Activated T-helper 17 cell treated with anti-CD3 and anti-CD28 coated beads, Interleukin-2, amount 50 U/mL, for 72 hours (primary cell): ENCODE data around the gene SYTL5. TPM values are rescaled to one million over a fixed set of nuclear protein-coding genes. Genes with fewer than 3 reads are reported as not detected.

Experiments
- ATAC-seq: fragments of 150-1000 bp; cut with Tn5 transposase; replicated peaks from 2 replicates; pipeline ENCODE4 v1.10.0; 2021; ENCODE audit warnings: mild to moderate bottlenecking, moderate library complexity
- H3K27ac Mint-ChIP-seq: one replicate; pipeline ENCODE4 v1.8.0; 2022; ENCODE audit warnings: mixed read lengths
- H3K27me3 Mint-ChIP-seq: one replicate; pipeline ENCODE4 v1.8.0; 2022; ENCODE audit warnings: mixed read lengths
- H3K36me3 Mint-ChIP-seq: one replicate; pipeline ENCODE4 v1.8.0; 2022; ENCODE audit warnings: low read depth, mild to moderate bottlenecking, mixed read lengths
- H3K4me1 Mint-ChIP-seq: one replicate; pipeline ENCODE4 v1.8.0; 2022; ENCODE audit warnings: mixed read lengths
- H3K4me3 Mint-ChIP-seq: one replicate; pipeline ENCODE4 v1.8.0; 2022; ENCODE audit warnings: mild to moderate bottlenecking, mixed read lengths
- H3K9me3 Mint-ChIP-seq: one replicate; pipeline ENCODE4 v1.8.0; 2022; ENCODE audit warnings: mixed read lengths
- total RNA-seq, 2 donors: library from RNA; stranded (reverse); gene quantifications; one replicate each; pipeline ENCODE4 v1.2.3, GENCODE V29; 2022

Gene SYTL5
- total RNA-seq, 2 donors from 2014 or later: 0.06 to 0.26 TPM

DNA sequence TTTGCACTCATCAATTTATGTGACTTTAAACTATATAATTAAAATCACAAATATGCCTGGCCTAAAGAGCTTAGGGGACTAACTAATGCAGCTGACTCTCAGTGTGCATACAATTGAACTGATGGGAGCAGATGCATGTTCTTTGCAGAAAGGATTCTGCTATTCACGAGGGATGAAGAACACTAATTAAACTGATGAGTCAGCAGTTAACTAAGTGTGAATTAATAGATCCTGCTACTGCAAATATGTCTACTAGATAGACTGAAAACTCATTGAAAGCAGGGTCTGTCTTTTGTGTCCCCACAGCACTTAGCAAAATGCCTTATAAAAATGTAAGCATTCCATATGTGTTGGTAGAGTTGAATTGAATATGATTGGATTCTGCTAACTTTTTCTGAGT is 110.4 kb downstream of the SYTL5 start:
- H3K9me3 Mint-ChIP-seq: no peaks in the 10 kb centered on the region
- ATAC-seq: no peak
- H3K27ac Mint-ChIP-seq: no peak overlapping the region
- no peaks in the 10 kb centered on the region for H3K36me3 Mint-ChIP-seq
- H3K4me1 Mint-ChIP-seq: no peaks in the 10 kb centered on the region
- H3K4me3 Mint-ChIP-seq: no peak overlapping the region
- H3K27me3 Mint-ChIP-seq: no peaks in the 10 kb centered on the region

DNA sequence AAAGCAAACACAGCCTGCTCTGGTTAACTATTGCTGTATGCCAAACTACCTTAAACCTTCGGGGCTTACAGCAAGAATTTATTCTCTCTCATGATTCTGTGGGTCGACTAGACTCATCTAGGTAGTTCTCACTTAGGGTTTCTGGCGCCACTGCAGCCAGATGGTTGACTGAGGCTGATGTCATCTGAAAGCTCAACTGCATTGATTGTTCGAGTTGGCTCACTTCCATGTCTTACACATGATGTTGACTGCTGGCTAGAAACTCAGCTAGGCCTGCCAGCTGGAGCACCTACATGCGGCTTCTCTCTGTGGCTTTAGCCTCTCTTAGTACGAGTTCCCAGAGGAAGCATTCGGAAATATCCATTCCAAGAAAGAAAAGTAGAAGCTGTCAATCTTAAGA is 111.1 kb downstream of the SYTL5 start:
- peak; percentile 46 for ATAC-seq
- Mint-ChIP-seq H3K4me1 (no peaks in the 10 kb centered on the region), H3K27ac (no peak overlapping the region)

DNA sequence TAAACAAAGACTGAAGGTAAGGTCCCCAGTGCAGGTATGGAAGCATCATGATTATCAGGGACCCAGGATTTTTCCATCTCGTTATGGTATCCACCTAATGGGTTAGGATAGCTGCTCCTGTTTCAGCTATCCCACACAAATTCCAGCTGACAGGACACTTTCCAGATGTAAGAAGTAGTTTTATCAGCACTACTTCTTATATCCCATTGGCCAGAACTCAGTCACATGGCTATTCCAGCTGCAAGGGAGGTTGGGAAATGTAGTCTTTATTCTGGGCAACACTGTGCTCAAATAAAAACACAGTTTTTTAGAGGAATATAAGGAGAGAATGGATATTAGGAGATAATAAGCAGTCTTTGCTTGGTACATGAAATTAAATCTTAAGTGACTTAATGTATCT is 117.6 kb downstream of the SYTL5 start:
- H3K27me3 Mint-ChIP-seq: no peaks in the 10 kb centered on the region
- no peak for ATAC-seq
- H3K36me3 Mint-ChIP-seq: no peaks in the 10 kb centered on the region
- H3K4me3 Mint-ChIP-seq: no peak overlapping the region
- H3K27ac Mint-ChIP-seq: no peak overlapping the region
- H3K9me3 Mint-ChIP-seq: no peaks in the 10 kb centered on the region
- no peaks in the 10 kb centered on the region for H3K4me1 Mint-ChIP-seq

More for the DNA sequence above, 111.1 kb downstream of the SYTL5 start:
- no peak overlapping the region for H3K4me3 Mint-ChIP-seq
- no peaks in the 10 kb centered on the region for H3K9me3 Mint-ChIP-seq
- no peaks in the 10 kb centered on the region for H3K27me3 Mint-ChIP-seq
- H3K36me3 Mint-ChIP-seq: no peaks in the 10 kb centered on the region

DNA sequence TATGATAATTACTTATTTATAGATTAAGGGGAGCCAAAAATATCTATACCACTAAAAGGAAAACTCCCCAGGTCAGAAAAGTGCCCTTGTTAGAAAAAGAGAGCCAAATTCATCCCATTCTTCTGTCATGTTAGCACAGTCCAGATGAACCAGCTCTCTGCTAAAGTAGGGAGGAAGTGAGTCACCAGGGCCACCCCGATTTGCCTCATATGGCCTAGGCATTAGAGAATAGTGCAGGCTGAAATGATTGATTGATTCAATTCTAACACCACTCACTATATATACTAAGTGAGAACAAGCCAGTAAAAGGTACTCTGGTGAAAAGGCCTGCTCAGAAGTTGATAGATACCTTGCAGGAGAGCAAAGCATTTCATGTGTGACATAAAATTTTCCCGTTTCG is 119.8 kb downstream of the SYTL5 start:
- Mint-ChIP-seq H3K4me3 (no peak overlapping the region), H3K36me3 (no peaks in the 10 kb centered on the region), H3K4me1 (no peaks in the 10 kb centered on the region), H3K27ac (no peak overlapping the region), H3K9me3 (no peaks in the 10 kb centered on the region), H3K27me3 (no peaks in the 10 kb centered on the region)
- ATAC-seq: peak; percentile 66

DNA sequence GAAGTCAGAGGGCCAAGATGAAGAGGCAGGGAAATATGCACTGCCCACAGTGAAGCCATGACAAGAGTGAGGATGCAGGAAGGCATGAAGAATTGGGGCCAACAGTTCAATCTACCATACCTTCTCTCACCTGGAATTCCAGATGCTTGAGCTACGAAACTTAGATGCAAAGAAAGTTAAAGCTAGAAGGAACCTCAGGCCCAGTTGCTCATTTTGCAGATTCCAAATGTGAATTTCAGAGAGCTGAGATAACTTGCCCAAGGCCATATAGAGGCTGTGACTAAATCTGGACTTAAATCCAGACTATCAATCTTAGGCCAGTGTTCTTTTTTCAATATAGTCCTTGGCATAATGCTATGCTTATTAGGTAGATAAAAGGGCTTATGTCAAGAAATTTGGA is 121.6 kb downstream of the SYTL5 start:
- Mint-ChIP-seq H3K9me3 (no peaks in the 10 kb centered on the region), H3K4me1 (no peaks in the 10 kb centered on the region), H3K36me3 (no peaks in the 10 kb centered on the region), H3K27me3 (no peaks in the 10 kb centered on the region), H3K4me3 (no peak overlapping the region), H3K27ac (no peak overlapping the region)
- no peak for ATAC-seq

DNA sequence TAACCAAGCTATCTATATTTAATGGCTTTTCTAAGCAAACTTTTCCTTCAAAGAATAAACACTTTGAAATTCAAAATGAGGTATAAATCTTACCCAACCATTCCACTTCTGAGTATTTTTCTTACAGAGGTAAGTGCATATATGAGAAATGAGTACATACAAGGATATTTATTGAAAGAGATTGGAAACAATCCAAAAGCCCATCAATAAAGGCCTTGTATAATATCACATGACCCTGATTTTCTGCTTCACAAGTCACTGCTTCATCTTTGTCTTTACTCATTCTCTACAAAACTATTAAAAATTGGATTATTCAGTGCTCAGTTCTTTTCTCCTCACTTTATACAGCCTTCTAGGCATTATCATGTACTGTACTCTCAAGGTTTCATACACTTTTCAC is 123.0 kb downstream of the SYTL5 start:
- Mint-ChIP-seq H3K27me3 (no peaks in the 10 kb centered on the region), H3K36me3 (no peaks in the 10 kb centered on the region), H3K4me3 (no peak overlapping the region), H3K4me1 (no peaks in the 10 kb centered on the region), H3K27ac (no peak overlapping the region), H3K9me3 (no peaks in the 10 kb centered on the region)
- no peak for ATAC-seq

DNA sequence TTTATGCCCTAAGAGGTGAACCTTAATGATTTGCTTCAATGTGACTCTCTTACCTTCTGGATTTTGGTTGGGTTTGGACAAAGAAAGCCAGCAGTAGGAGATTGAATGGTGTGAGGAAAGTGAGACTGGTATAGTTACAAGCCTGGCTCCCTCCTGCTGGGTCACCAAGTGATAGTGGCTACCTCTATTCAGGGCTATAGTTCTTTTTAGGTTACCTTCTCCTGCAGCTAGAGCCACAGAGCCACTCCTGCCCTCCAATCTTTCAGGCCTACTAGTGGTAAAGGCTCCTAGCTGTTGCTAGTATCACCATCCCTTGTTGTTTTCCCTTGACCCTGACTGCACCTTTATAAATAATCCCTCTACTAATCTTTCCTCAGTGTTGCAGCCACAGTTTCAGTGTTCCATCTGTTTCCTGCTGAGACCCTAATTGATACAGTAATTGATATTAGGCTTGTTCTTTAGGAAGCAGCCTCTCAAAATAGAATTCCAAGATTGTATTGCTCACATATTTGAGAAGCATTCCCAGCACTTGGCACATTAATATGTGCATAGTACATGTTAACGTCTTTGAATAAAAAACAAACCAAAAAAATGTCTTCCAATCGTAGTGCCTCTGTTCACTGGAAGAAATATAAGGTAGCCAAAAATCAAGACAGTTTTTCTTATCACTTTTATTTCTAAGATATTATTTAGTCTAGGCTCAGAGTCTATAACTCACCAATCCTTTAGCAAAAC is 132.0 kb downstream of the SYTL5 start:
- Mint-ChIP-seq H3K4me3 (no peak overlapping the region), H3K9me3 (no peaks in the 10 kb centered on the region), H3K27ac (no peak overlapping the region), H3K4me1 (no peaks in the 10 kb centered on the region), H3K27me3 (no peaks in the 10 kb centered on the region), H3K36me3 (no peaks in the 10 kb centered on the region)
- ATAC-seq: no peak

DNA sequence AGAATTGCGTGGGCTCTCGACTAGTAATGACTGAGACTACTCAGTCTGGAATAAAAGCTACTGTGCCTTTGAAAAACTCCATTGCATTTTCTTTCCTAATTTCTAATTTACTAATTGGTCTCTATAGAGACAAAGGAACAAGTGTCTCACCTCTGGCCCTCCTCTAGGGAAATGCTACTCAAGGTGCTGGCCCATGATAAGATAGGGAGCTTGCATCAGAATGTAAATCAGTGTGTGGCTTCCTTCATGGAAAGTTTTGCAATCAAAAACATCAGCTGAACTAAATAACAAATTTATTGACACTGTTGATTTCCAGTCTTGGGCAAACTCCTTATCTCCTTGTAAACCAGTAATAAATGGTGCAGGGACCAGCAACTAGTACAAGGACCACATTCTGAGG is 132.5 kb downstream of the SYTL5 start:
- Mint-ChIP-seq H3K27ac (no peak overlapping the region), H3K27me3 (no peaks in the 10 kb centered on the region), H3K4me1 (no peaks in the 10 kb centered on the region), H3K4me3 (no peak overlapping the region), H3K9me3 (no peaks in the 10 kb centered on the region), H3K36me3 (no peaks in the 10 kb centered on the region)
- no peak for ATAC-seq

DNA sequence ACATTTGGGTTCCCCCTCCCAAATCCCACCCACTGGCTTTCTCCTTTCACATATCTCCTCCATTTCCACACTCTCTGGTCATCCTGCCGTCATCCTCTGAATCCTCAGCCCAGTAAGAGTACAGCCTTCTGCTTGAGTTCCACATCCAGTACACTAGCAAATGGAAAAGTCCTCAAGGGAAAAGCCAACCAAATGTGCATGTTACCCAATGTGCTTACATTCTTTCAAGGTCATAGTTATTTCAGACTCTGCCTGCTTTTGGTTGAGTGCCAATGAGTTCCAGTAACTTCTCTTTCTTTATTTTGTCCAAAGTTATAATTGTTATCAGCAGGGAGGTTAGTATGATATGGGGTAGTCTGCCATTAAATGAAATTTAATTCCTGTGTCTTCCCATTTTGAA is 136.3 kb downstream of the SYTL5 start:
- no peak overlapping the region for H3K4me3 Mint-ChIP-seq
- H3K9me3 Mint-ChIP-seq: no peaks in the 10 kb centered on the region
- H3K27ac Mint-ChIP-seq: no peak overlapping the region
- H3K4me1 Mint-ChIP-seq: no peaks in the 10 kb centered on the region
- ATAC-seq: no peak
- no peaks in the 10 kb centered on the region for H3K27me3 Mint-ChIP-seq
- no peaks in the 10 kb centered on the region for H3K36me3 Mint-ChIP-seq

DNA sequence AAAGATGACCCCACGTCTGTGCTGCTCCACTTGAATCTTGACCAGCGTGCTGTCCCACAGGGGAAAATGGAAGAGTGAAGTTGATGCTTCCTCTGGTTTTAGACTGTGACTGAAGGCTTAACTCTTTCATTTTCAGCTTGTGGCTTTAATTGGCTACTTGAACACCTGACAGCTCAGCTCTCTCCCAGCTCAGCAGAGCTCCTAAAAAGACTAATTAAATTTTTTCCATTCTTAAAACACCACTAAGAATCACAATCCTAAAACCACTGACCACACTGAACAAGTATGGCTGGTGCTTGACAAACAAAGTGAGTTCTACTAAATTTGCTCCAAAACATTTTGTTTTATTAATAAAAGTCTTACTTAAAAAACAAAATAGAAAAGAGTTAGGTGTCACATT is 142.7 kb downstream of the SYTL5 start:
- ATAC-seq: no peak
- Mint-ChIP-seq H3K27ac (no peak overlapping the region), H3K27me3 (no peaks in the 10 kb centered on the region), H3K9me3 (no peaks in the 10 kb centered on the region), H3K36me3 (no peaks in the 10 kb centered on the region), H3K4me3 (no peak overlapping the region), H3K4me1 (no peaks in the 10 kb centered on the region)

DNA sequence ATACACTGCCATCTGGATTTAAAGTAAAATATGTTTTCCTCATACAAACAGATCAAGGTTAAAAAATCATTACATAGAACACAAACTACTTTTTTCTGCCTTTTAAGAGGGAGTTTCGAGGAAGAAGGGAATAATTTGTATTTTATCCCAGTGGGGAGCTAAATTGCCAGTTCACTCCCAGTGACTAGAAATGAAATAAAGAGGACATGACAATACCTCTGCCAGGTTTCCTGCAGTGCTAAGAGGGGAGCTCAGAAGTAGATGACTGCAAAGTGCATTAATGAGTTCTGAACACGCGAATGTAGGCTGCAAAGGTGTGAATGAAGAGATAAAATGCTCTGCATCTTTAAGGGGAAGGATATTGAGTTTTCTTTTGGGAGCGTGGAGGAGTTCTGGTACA is 144.6 kb downstream of the SYTL5 start:
- Mint-ChIP-seq H3K27me3 (no peaks in the 10 kb centered on the region), H3K9me3 (no peaks in the 10 kb centered on the region), H3K27ac (no peak overlapping the region), H3K4me1 (no peaks in the 10 kb centered on the region), H3K4me3 (no peak overlapping the region), H3K36me3 (no peaks in the 10 kb centered on the region)
- no peak for ATAC-seq

DNA sequence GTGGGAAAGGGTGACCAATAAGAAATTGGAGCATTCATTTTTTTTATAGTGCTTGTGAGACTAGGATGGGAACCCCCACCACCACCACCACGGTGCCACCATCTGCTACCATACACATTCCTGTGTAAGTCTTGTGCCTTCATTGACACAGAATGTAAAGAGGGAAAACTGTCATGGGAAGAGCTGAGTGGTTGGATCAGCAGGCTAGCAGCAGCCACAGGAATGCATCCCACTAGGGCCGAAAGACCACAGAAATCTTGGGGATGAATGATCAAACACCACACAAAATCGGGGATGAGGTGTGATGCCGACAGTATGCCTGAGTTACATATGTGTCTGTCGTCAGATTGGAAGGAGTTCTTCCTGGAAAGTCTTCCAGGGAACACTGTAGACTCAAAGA is 145.1 kb downstream of the SYTL5 start:
- no peaks in the 10 kb centered on the region for H3K9me3 Mint-ChIP-seq
- no peaks in the 10 kb centered on the region for H3K4me1 Mint-ChIP-seq
- H3K4me3 Mint-ChIP-seq: no peak overlapping the region
- H3K27ac Mint-ChIP-seq: no peak overlapping the region
- no peaks in the 10 kb centered on the region for H3K36me3 Mint-ChIP-seq
- H3K27me3 Mint-ChIP-seq: no peaks in the 10 kb centered on the region
- no peak for ATAC-seq

DNA sequence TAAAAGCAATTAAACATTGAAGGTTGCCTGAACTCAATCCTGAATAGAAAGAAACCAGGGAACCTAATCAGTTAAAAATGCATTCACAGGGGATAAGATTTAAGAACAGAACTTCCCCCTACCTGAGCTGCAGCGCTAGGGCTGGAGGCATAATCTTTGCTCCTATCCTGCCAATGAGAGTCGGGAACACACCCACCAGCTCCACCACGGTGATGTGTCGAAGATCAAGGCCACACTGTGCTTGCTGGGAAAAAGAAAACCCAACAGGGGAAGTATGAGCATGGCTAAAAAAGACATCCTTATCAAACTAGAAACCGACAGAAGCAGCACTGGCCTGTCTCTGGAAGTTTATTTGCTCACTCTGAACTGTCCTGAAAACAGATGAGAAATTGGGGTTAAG is 148.0 kb downstream of the SYTL5 start:
- no peak overlapping the region for H3K27ac Mint-ChIP-seq
- no peak for ATAC-seq
- H3K4me3 Mint-ChIP-seq: no peak overlapping the region
- no peaks in the 10 kb centered on the region for H3K4me1 Mint-ChIP-seq
- no peaks in the 10 kb centered on the region for H3K9me3 Mint-ChIP-seq
- H3K27me3 Mint-ChIP-seq: no peaks in the 10 kb centered on the region
- H3K36me3 Mint-ChIP-seq: no peaks in the 10 kb centered on the region

DNA sequence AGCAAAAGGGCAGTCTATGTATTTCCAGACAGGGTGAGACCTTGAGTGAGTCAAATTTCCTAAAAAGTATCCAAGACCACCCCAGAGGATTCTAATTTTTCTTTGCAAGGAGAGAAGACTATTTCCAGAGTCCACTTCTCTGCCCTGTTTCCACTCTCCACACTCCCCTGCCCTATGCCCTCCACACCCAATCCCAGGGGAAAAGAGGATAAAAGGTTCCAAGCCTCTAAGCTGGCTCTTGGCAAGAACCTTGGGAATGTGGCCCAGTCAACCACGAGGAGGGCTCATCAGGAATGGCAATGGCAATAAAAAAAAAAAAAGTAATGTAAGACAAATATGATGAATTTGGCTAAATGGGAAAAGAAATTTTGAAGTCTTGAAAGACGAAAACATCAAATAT is 148.5 kb downstream of the SYTL5 start:
- no peaks in the 10 kb centered on the region for H3K9me3 Mint-ChIP-seq
- H3K36me3 Mint-ChIP-seq: no peaks in the 10 kb centered on the region
- no peaks in the 10 kb centered on the region for H3K4me1 Mint-ChIP-seq
- H3K27ac Mint-ChIP-seq: no peak overlapping the region
- no peak overlapping the region for H3K4me3 Mint-ChIP-seq
- H3K27me3 Mint-ChIP-seq: no peaks in the 10 kb centered on the region
- ATAC-seq: no peak

DNA sequence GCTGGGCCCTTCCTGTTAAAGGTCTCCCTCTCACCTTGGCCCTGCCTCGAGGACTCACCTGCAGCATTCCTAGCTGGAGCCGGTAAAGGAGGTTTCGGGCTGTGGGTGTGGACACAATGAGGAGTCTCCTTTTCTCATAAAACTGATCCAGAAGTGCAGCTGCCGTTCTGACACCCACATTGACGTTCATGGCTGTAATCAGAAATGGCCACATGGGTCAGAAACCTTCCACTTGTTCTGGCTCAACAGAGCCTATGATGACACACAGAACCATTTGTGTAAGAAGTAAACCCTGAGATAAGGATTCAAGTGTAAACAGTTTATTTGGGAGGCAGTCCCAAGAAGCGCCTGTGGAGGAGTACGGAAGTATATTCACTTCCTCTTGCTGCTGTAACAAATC is 150.5 kb downstream of the SYTL5 start:
- no peak for ATAC-seq
- no peaks in the 10 kb centered on the region for H3K4me1 Mint-ChIP-seq
- H3K9me3 Mint-ChIP-seq: no peaks in the 10 kb centered on the region
- no peaks in the 10 kb centered on the region for H3K36me3 Mint-ChIP-seq
- H3K27ac Mint-ChIP-seq: no peak overlapping the region
- H3K27me3 Mint-ChIP-seq: no peaks in the 10 kb centered on the region
- no peak overlapping the region for H3K4me3 Mint-ChIP-seq

DNA sequence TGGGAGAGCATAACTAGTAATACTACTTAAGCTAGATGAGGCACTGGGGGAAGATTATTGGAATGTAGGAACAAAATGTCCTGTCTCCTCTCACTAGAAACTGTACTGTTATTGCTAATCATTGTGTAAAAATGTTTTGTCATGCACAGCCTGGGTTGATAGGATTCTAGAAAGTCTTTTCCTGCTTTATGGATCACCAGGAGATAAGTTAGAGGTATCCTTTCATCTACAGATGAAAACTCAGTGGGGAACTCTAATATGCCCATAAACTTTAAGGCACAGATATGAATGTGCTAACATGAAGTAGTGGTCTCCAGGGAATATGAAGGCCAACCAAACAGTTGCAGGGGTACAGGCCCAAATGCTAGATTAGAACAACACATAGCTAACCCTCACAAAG is 156.8 kb downstream of the SYTL5 start:
- Mint-ChIP-seq H3K27ac (no peak overlapping the region), H3K27me3 (no peaks in the 10 kb centered on the region)

More for the DNA sequence above, 156.8 kb downstream of the SYTL5 start:
- ATAC-seq: no peak
- Mint-ChIP-seq H3K36me3 (no peaks in the 10 kb centered on the region), H3K4me1 (no peaks in the 10 kb centered on the region), H3K9me3 (no peaks in the 10 kb centered on the region), H3K4me3 (no peak overlapping the region)
